SK-N-SH (cell line): ENCODE measurements around the gene PRICKLE4. TPM values are rescaled to one million over a fixed set of nuclear protein-coding genes. Genes with fewer than 3 reads are reported as not detected.

Source experiments
- CTCF ChIA-PET: fragments of 300-600, 350-600 bp; formaldehyde crosslinking; extraction: SDS; loops from one replicate; lab custom pipeline; 2021; lab: Yijun Ruan, JAX
- POLR2A ChIA-PET: fragments of 350-600 bp; sonication (Branson Sonifier 250); formaldehyde crosslinking; extraction: SDS; loops from one replicate; lab custom pipeline; 2020; ENCODE audit warnings: antibody characterized with exemption, inconsistent platforms; lab: Yijun Ruan, JAX
- DNase-seq: peaks from one replicate; pipeline ENCODE4 v3.0.0; 2012
- H2AFZ ChIP-seq: fragments of 200-600 bp; sonication (generic); 2 replicates; pipeline ENCODE4 v1.8.1; 2016; ENCODE audit warnings: antibody characterized with exemption, mild to moderate bottlenecking, low read depth
- H3F3A ChIP-seq: fragments of 200-600 bp; sonication (generic); replicated peaks from 2 replicates; pipeline ENCODE3; 2016; ENCODE audit warnings: antibody characterized with exemption, mild to moderate bottlenecking; ENCODE audit not compliant: insufficient read depth
- H3K27ac ChIP-seq, 2 experiments: fragments of 200-500 bp in 1 of 2; fragments of 200-600 bp in 1 of 2; sonication (Bioruptor generic) in 1 of 2; sonication (generic), shearing (Covaris generic) in 1 of 2; 2 replicates each; pipeline versions ENCODE4 v1.5.1 to v1.6.1; 2014 to 2016; ENCODE audit warnings: low read depth in 2 of 2, inconsistent platforms in 1 of 2, low read length in 1 of 2, mild to moderate bottlenecking in 1 of 2, mixed read lengths in 1 of 2
- H3K27me3 ChIP-seq: fragments of 200-600 bp; sonication (generic), shearing (Covaris generic); 2 replicates; pipeline ENCODE4 v1.6.1; 2016; ENCODE audit warnings: mixed run types; ENCODE audit not compliant: insufficient read depth
- H3K36me3 ChIP-seq, 2 experiments: fragments of 200-500 bp in 1 of 2; fragments of 200-600 bp in 1 of 2; sonication (Bioruptor generic) in 1 of 2; sonication (generic) in 1 of 2; replicated peaks in 1 of 2; 2 replicates each; pipeline versions ENCODE3 to v1.5.1; 2014 to 2016; ENCODE audit warnings: low read length in 1 of 2, mild to moderate bottlenecking in 1 of 2; ENCODE audit not compliant: insufficient read depth in 2 of 2, control insufficient read depth in 1 of 2
- H3K4me1 ChIP-seq, 2 experiments: fragments of 200-500 bp in 1 of 2; fragments of 200-600 bp in 1 of 2; sonication (Bioruptor generic) in 1 of 2; sonication (generic), shearing (Covaris generic) in 1 of 2; 2 replicates each; pipeline versions ENCODE4 v1.5.1 to v1.6.1; 2014 to 2016; ENCODE audit warnings: low read depth in 1 of 2, low read length in 1 of 2, mixed run types in 1 of 2; ENCODE audit not compliant: insufficient read depth in 2 of 2, control insufficient read depth in 1 of 2
- H3K4me2 ChIP-seq: fragments of 200-600 bp; sonication (generic), shearing (Covaris generic); 2 replicates; pipeline ENCODE4 v1.6.1; 2017; ENCODE audit warnings: mixed run types
- H3K4me3 ChIP-seq, 2 experiments: fragments of 200-500 bp in 1 of 2; fragments of 200-600 bp in 1 of 2; sonication (Bioruptor generic) in 1 of 2; sonication (generic), shearing (Covaris generic) in 1 of 2; 2 replicates each; pipeline versions ENCODE4 v1.5.1 to v1.8.1; 2014 to 2016; ENCODE audit warnings: low read depth in 2 of 2, inconsistent platforms in 1 of 2, low read length in 1 of 2, mild to moderate bottlenecking in 1 of 2, mixed read lengths in 1 of 2, moderate library complexity in 1 of 2
- H3K79me2 ChIP-seq: fragments of 200-600 bp; sonication (generic); 2 replicates; pipeline ENCODE4 v1.8.1; 2017; ENCODE audit warnings: mild to moderate bottlenecking; ENCODE audit not compliant: insufficient read depth
- H3K9ac ChIP-seq: fragments of 200-600 bp; sonication (generic); 2 replicates; pipeline ENCODE4 v1.6.1; 2017; ENCODE audit warnings: mixed run types
- H3K9me2 ChIP-seq: fragments of 200-600 bp; sonication (generic); 2 replicates; pipeline ENCODE4 v1.6.1; 2017; ENCODE audit warnings: mixed run types
- H3K9me3 ChIP-seq: fragments of 200-600 bp; sonication (generic); 2 replicates; pipeline ENCODE4 v1.6.1; 2017; ENCODE audit warnings: mixed run types, mild to moderate bottlenecking, moderate library complexity
- H4K20me1 ChIP-seq: fragments of 200-600 bp; sonication (generic); 2 replicates; pipeline ENCODE4 v1.6.1; 2017; ENCODE audit warnings: mild to moderate bottlenecking, mixed run types; ENCODE audit not compliant: insufficient read depth
- ELF1 ChIP-seq: IDR thresholded peaks from 2 replicates; pipeline ENCODE4 v1.4.0; 2012
- EZH2phosphoT487 ChIP-seq: fragments of 200-600 bp; sonication (generic); IDR thresholded peaks from 2 replicates; pipeline ENCODE4 v1.6.1; 2017; ENCODE audit warnings: low read depth, mixed run types, mild to moderate bottlenecking, antibody characterized with exemption, moderate library complexity, borderline replicate concordance
- FOXJ3 ChIP-seq: sonication (generic); formaldehyde crosslinking; IDR thresholded peaks from 2 replicates; pipeline ENCODE4 v1.5.1; 2020; ENCODE audit warnings: mild to moderate bottlenecking, missing genetic modification reagents
- FOXM1 ChIP-seq: IDR thresholded peaks from 2 replicates; pipeline ENCODE4 v1.4.0; 2012; ENCODE audit warnings: low read depth, mild to moderate bottlenecking
- GABPA ChIP-seq: IDR thresholded peaks from 2 replicates; pipeline ENCODE4 v1.4.0; 2012; ENCODE audit warnings: low read depth, mild to moderate bottlenecking
- GATA2 ChIP-seq: sonication (generic); formaldehyde crosslinking; IDR thresholded peaks from 2 replicates; pipeline ENCODE4 v1.5.0; 2020; ENCODE audit warnings: mild to moderate bottlenecking, missing genetic modification reagents
- JUND ChIP-seq: IDR thresholded peaks from 2 replicates; pipeline ENCODE4 v1.4.0; 2012
- MXI1 ChIP-seq: IDR thresholded peaks from 2 replicates; pipeline ENCODE4 v1.6.1; 2012; ENCODE audit warnings: mild to moderate bottlenecking, low read depth, low read length, improper control_type of control experiment
- NFIC ChIP-seq: IDR thresholded peaks from 2 replicates; pipeline ENCODE4 v1.4.0; 2012; ENCODE audit warnings: borderline replicate concordance
- RAD21 ChIP-seq: IDR thresholded peaks from 2 replicates; pipeline ENCODE4 v1.6.1; 2012; ENCODE audit warnings: mild to moderate bottlenecking, low read length
- REST ChIP-seq: IDR thresholded peaks from 2 replicates; pipeline ENCODE4 v1.6.1; 2012; ENCODE audit warnings: mild to moderate bottlenecking, low read depth, low read length, moderate library complexity
- RFX5 ChIP-seq: IDR thresholded peaks from 2 replicates; pipeline ENCODE4 v1.6.1; 2012; ENCODE audit warnings: mild to moderate bottlenecking, improper control_type of control experiment, low read length
- RXRA ChIP-seq: IDR thresholded peaks from 2 replicates; pipeline ENCODE4 v1.4.0; 2012; ENCODE audit warnings: low read depth, mild to moderate bottlenecking, borderline replicate concordance
- SMC3 ChIP-seq: IDR thresholded peaks from 2 replicates; pipeline ENCODE4 v1.6.1; 2012; ENCODE audit warnings: low read depth, low read length, improper control_type of control experiment
- TAF1 ChIP-seq: IDR thresholded peaks from 2 replicates; pipeline ENCODE4 v1.6.1; 2012; ENCODE audit warnings: low read depth, mild to moderate bottlenecking, low read length, moderate library complexity, borderline replicate concordance
- TCF12 ChIP-seq: IDR thresholded peaks from 2 replicates; pipeline ENCODE4 v1.4.0; 2012
- TEAD4 ChIP-seq: IDR thresholded peaks from 2 replicates; pipeline ENCODE4 v1.4.0; 2012; ENCODE audit warnings: mild to moderate bottlenecking, borderline replicate concordance; ENCODE audit not compliant: insufficient read depth
- USF1 ChIP-seq: IDR thresholded peaks from 2 replicates; pipeline ENCODE4 v1.4.0; 2012; ENCODE audit warnings: low read depth, borderline replicate concordance
- YY1 ChIP-seq: IDR thresholded peaks from 2 replicates; pipeline ENCODE4 v1.4.0; 2012; ENCODE audit warnings: low read depth, mild to moderate bottlenecking
- ZBTB33 ChIP-seq: IDR thresholded peaks from 2 replicates; pipeline ENCODE4 v1.4.0; 2012; ENCODE audit warnings: low read depth, borderline replicate concordance
- WGBS: methylation state at CpG from one replicate; pipeline ENCODE4 v1.1.6; 2017; ENCODE audit warnings: low lambda C conversion rate; 5-methylcytosine and 5-hydroxymethylcytosine counted together
- polyA plus RNA-seq, 3 experiments: library from polyadenylated mRNA; depleted of rRNA; stranded (reverse); fragments of >200 nt; gene quantifications; 2 replicates each; pipeline ENCODE4 v1.2.3, GENCODE V29; 2012
- TF ChIP-seq, protein P1 (sequence below): IDR thresholded peaks from 2 replicates; pipeline ENCODE4 v1.4.0; 2012; ENCODE audit warnings: low read depth
- TF ChIP-seq, protein P2 (sequence below): IDR thresholded peaks from 2 replicates; pipeline ENCODE4; 2012

PRICKLE4 gene
- polyA plus RNA-seq, 1 of the 3 experiments (the other 2 are of a cell fraction) = 3.9 TPM

GRCh38 chr6:41813956-41814355, 33.4 kb downstream of the PRICKLE4 start:
- Histone ChIP-seq H2AFZ (no peak overlapping the region), H4K20me1 (no peaks in the 10 kb centered on the region), H3K27me3 (no peaks in the 10 kb centered on the region), H3K4me1 (no peaks in the 10 kb centered on the region), H3K79me2 (no peaks in the 10 kb centered on the region), H3K4me3 (no peak overlapping the region), H3K9ac (no peak overlapping the region), H3K4me2 (no peak overlapping the region), H3K9me2 (no peaks in the 10 kb centered on the region), H3F3A (peaks cover 3% of the 10 kb centered on the region), H3K9me3 (no peaks in the 10 kb centered on the region), H3K36me3 (no peaks in the 10 kb centered on the region), H3K27ac (no peak overlapping the region)
- ChIA-PET POLR2A (no interaction called here), CTCF (interaction anchor here (0.8 to 1.6 kb wide), 5 partner anchors 12 to 230 kb away, joined by 3 to 4 read pairs (median 3); partner anchors contain the start of genes BYSL and MED20)
- WGBS = 90% methylated on average over 2 of the region's 2 CpGs
- DNase-seq = no peak
- TF ChIP-seq GABPA (no peak), FOXM1 (no peak), SMC3 (no peak), TAF1 (no peak), TEAD4 (no peak), MXI1 (no peak), ELF1 (no peak), USF1 (no peak), RFX5 (no peak), NFIC (no peak), FOXJ3 (CRISPR knock-in tag) (no peak), RXRA (no peak), REST (no peak), TCF12 (no peak)
- TF ChIP-seq, protein P1, sequence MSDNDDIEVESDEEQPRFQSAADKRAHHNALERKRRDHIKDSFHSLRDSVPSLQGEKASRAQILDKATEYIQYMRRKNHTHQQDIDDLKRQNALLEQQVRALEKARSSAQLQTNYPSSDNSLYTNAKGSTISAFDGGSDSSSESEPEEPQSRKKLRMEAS = no peak

DNA sequence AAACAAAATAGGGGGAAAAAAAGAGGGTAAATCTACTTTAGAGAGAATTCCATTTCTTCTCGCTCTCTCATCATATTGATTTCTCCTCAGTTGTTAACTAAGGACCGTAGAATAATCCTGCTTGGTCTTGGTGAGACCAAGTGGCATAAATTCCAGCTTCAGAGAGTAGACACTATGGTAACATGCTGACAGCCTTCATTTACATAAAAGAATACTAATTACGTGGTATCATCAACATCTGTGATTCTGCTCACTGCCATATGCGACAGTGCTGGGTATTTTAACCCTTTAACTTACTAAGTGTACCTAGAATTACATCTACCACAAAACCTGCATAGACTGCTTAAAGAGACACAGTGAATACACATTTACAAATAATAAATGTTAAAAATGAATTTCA, 34.0 kb downstream of the PRICKLE4 start:
- H4K20me1 ChIP-seq = no peaks in the 10 kb centered on the region
- peaks cover 3% of the 10 kb centered on the region for H3F3A ChIP-seq
- no peaks in the 10 kb centered on the region for H3K9me3 ChIP-seq
- H3K79me2 ChIP-seq = no peaks in the 10 kb centered on the region
- no peak overlapping the region for H3K27ac ChIP-seq
- no peak overlapping the region for H3K9ac ChIP-seq
- no peaks in the 10 kb centered on the region for H3K4me1 ChIP-seq
- no peak overlapping the region for H3K4me2 ChIP-seq
- ChIA-PET CTCF (interaction anchor here (0.6 to 1.6 kb wide), 5 partner anchors 13 to 122 kb away, joined by 3 read pairs; partner anchors contain the start of gene MED20), POLR2A (no interaction called here)
- H3K27me3 ChIP-seq = no peaks in the 10 kb centered on the region
- no peaks in the 10 kb centered on the region for H3K36me3 ChIP-seq
- H2AFZ ChIP-seq = no peak overlapping the region
- H3K9me2 ChIP-seq = no peaks in the 10 kb centered on the region
- no peak for DNase-seq
- WGBS = 85% methylated on average over 4 of the region's 4 CpGs
- no peak overlapping the region for H3K4me3 ChIP-seq
- TF ChIP-seq JUND (no peak), EZH2phosphoT487 (no peak), GATA2 (CRISPR knock-in tag) (no peak), YY1 (no peak), ZBTB33 (no peak), FOXM1 (no peak), TAF1 (no peak), TCF12 (no peak), RAD21 (no peak), NFIC (no peak), FOXJ3 (CRISPR knock-in tag) (no peak)
- TF ChIP-seq, protein P2, sequence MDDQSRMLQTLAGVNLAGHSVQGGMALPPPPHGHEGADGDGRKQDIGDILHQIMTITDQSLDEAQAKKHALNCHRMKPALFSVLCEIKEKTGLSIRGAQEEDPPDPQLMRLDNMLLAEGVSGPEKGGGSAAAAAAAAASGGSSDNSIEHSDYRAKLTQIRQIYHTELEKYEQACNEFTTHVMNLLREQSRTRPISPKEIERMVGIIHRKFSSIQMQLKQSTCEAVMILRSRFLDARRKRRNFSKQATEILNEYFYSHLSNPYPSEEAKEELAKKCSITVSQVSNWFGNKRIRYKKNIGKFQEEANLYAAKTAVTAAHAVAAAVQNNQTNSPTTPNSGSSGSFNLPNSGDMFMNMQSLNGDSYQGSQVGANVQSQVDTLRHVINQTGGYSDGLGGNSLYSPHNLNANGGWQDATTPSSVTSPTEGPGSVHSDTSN = no peak
